Measurements from ENCODE around the gene ESYT1. TPM values are rescaled to one million over a fixed set of nuclear protein-coding genes. Genes with fewer than 3 reads are reported as not detected.
A peak's percentile ranks its signal among the peaks of the same experiment; 100 is the strongest.

Gene ESYT1
- total RNA-seq, 2 donors from 2014 or later, result 159 to 197 TPM

DNA sequence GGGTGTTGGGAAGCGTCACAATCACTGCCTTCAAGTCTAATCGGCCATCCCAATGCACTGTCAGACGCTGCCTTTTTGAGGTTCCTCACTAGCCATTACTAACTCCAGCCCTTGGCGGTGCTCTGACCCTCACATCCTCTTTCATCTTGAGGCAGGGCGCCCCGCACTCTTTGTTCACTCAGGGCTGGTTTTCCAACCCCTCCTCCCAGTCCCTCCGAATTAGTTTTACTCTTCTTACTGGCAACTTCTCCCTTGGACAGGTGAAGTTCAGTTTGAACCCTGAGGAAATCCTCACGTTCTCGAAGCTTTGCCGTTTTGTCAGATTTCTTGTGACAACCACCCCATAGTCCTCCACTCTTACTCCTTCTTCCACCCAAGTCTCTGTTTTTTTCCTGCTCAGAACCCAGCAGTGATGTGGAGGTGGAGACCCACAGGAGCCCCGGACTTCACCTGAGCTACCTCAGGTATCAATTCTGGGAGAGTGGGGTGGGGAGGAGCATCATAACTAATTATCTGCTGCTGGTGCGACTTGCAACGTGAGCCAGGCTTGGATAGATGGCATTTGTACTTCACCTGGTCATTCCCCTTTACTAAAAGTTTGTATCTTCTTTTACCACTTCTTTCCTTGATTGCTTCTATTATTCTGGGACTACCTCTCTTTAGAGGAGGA is 9.2 kb upstream of the ESYT1 start:
- H3K36me3 Mint-ChIP-seq, result peaks cover 20 to 31% of the 10 kb centered on the region in 2 donors

DNA sequence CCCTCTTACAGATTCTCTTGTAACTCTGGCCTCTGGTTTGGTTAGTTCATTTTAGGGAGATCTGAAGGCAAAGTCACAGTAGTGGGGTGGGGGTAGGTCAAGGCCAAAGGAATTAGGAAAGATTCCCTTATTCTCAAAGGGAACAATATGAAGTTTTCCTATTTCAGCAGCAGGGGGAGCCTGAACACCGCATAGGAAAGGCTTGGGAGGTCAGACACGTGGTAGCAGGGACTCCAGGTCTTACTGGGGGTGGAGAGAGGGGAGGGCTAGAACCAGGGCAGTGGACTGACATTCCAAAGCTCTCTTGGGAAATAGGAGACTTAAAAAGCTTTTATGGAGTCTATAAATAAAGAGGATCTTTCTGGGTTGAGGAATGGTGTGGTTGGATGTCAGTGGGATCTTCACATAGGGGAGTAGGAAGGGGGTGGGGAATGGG is 8.7 kb upstream of the ESYT1 start:
- peak overlapping the region; percentile 96 to 100 for H3K27ac Mint-ChIP-seq
- ATAC-seq (no peak), DNase-seq (ENCODE audit: low spot score in 2 of 2) (peak in 1 of 2 donors; percentile 64)
- H3K9me3 Mint-ChIP-seq, result no peaks in the 10 kb centered on the region
- peaks cover 19 to 31% of the 10 kb centered on the region in 2 donors for H3K36me3 Mint-ChIP-seq

More for the DNA sequence above, 9.2 kb upstream of the ESYT1 start:
- DNase-seq (ENCODE audit: low spot score in 2 of 2), result no peak
- ATAC-seq, result peak; percentile 4 to 5
- Mint-ChIP-seq H3K9me3 (no peaks in the 10 kb centered on the region), H3K27ac (peak overlapping the region; percentile 96 to 100)

DNA sequence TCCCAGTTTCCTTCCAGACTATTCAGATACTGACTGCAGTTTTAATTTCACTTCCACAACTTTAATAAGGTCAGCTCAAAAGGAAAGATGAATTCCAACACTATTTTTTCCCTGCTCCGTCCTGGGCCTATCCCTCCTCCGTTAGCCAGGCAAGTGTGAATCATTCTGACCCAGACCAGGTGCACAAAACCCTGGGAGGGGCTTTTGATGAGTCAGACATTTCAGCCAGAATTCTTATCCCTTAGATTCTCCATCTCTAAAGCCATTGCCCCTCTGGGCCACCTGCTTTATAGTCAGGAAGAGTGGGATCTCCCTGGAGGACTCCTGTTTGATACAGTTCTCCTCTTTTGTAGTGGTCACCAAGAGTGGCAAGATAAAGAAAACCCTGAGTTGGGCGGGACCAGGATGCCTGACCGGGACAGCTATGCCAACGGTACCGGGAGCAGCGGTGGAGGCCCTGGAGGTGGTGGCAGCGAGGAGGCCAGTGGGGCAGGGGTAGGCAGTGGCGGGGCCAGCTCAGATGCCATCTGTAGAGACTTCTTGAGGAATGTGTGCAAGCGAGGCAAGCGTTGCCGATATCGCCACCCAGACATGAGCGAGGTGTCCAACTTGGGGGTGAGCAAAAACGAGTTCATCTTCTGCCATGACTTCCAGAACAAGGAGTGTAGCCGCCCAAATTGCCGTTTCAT is 7.8 kb upstream of the ESYT1 start:
- no peak for ATAC-seq
- no peaks in the 10 kb centered on the region for H3K9me3 Mint-ChIP-seq
- peak overlapping the region in 1 of 2 donors; percentile 96 for H3K27ac Mint-ChIP-seq
- H3K36me3 Mint-ChIP-seq, result peaks cover 19 to 31% of the 10 kb centered on the region in 2 donors
- no peak for DNase-seq (ENCODE audit: low spot score in 2 of 2)

DNA sequence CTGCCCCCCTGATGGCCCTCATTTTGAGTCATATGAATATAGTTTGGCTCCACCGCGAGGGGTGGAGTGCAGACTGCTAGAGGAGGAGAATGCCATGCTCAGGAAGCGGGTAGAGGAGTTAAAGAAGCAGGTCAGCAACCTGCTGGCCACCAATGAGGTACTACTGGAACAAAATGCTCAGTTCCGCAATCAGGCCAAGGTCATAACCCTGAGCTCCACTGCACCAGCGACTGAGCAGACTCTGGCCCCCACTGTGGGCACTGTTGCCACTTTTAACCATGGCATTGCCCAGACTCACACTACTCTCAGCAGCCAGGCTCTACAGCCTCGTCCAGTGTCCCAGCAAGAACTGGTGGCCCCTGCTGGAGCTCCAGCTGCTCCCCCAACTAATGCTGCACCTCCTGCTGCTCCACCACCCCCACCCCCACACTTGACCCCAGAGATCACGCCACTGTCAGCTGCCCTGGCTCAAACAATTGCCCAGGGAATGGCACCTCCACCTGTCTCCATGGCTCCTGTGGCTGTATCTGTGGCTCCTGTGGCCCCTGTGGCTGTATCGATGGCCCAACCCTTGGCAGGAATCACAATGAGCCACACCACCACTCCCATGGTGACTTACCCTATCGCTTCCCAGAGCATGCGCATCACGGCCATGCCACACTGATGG is 6.7 kb upstream of the ESYT1 start:
- ATAC-seq, result no peak
- Mint-ChIP-seq H3K36me3 (peaks cover 18 to 30% of the 10 kb centered on the region in 2 donors), H3K27ac (no peak overlapping the region), H3K9me3 (no peaks in the 10 kb centered on the region)
- no peak for DNase-seq (ENCODE audit: low spot score in 2 of 2)

DNA sequence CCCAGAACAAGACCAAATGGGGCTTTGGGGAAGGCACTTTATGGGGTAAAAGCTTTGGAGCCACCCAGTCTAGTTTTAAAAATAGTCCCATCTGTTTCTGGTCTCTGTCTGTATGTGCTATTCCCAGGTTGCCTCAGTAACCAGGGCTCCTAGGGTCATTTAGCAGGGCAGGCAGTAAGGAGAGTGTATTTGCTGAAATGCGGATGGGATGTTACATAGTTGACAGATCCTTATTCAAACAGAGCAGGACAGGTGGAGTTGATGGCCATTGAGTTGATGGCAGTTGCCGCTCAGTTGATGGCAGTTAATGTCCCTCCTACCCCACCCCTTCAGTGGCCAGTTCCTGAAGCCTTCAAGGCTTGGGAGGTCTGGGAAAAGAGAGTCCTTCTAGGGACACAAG is 5.4 kb upstream of the ESYT1 start:
- Mint-ChIP-seq H3K27ac (no peak overlapping the region), H3K9me3 (no peaks in the 10 kb centered on the region), H3K36me3 (peaks cover 5 to 17% of the 10 kb centered on the region in 2 donors)
- ATAC-seq (no peak), DNase-seq (ENCODE audit: low spot score in 2 of 2) (no peak)

DNA sequence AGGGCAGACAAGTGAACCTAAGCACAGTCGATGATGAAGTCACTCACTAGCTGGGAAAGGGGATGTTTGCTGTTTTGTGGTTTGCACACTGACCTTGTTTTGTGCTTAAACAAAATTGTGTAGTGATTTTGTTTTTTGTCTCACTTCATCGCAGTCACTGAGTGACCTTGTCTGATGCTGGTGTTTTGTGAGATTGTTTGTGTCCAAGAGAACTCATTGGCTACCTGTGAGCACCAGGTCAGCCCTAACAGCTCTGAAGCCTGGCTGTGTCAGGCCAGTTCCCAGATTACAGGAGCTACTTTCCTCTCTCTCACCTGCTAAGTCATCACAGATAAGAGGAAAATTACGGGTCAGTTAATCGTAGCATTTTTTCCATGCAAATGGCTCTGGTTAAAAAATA is 3.9 kb upstream of the ESYT1 start:
- ATAC-seq (no peak), DNase-seq (ENCODE audit: low spot score in 2 of 2) (no peak)
- Mint-ChIP-seq H3K27ac (peak overlapping the region in 1 of 2 donors; percentile 8), H3K9me3 (no peaks in the 10 kb centered on the region), H3K36me3 (peaks cover 8 to 14% of the 10 kb centered on the region in 2 donors)

DNA sequence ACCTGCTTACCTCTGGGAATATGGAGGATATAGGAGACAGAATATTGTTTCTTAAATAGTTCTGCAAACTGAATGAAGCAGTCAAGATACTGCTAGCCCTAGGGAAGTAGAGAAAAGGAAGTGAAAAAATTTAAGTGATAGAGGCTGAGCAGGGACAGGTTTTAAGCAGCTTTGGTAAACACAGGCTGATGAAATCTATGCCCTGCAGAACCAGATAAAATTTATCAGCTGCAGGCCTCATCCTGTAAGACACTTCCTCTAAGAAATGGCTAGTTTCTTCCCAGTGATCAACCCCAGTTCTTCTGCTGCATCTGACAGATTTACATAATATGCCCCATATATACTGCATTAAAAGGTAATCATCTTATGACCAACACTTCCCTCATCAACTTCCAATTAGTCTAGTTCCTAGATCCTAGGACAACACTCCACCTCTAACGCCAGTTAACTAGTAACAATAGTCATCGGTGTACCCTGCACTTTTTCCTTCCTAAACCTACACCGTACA is 1.3 kb upstream of the ESYT1 start:
- Mint-ChIP-seq H3K9me3 (no peaks in the 10 kb centered on the region), H3K27ac (peak overlapping the region; percentile 87 to 90), H3K36me3 (peaks cover 35 to 36% of the 10 kb centered on the region in 2 donors)
- ATAC-seq (no peak), DNase-seq (ENCODE audit: low spot score in 2 of 2) (no peak)

DNA sequence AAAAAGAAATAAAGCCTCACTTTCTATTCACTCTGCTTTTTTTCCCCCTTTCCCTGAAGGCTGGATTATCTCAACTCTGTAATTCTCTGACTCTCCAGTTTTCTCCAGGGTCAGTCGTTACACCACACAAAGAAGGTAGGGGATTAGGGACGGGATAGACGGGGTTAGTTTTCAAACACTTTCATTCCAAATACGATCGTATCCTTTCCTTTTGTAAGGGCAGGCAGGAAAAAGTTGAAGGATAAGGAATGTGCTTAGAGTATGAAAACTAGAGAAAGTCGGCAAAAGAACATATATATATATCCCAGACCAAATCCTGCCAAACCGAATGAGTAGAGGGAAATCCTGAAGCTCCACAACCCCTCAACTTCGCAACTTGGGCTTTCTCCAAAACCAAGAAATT is 581 bp upstream of the ESYT1 start:
- ATAC-seq (no peak), DNase-seq (ENCODE audit: low spot score in 2 of 2) (no peak)
- Mint-ChIP-seq H3K27ac (peak overlapping the region; percentile 46 to 87), H3K36me3 (peaks cover 37 to 42% of the 10 kb centered on the region in 2 donors), H3K9me3 (no peaks in the 10 kb centered on the region)

DNA sequence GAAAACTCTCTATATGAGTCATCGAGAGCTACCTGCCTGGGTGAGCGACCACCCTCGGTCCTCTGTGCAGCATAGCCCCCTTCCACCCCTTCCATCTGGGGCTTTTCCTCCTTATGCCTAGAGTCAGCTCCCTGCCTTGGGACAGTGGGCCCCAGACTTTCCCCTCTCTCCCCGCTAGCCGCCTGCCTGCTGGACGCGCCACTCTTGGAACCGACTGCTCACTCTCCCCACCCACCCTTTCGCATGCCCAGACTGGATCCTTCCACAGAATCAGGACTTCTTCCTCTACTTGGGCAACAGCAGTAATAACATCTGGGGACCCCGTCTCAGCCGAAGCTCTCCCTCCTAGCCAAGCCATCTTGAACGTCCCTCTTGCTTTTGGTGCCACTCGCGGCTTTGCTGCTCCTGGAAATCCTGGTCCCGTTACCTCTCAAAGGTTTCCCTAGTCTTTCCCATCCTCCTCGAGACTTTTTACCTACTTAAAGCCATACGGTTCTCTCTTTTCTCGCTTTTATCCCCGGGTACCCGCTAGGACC is 671 bp downstream of the ESYT1 start:
- ATAC-seq, result no peak
- peaks cover 37 to 52% of the 10 kb centered on the region in 2 donors for H3K36me3 Mint-ChIP-seq
- peak overlapping the region; percentile 87 to 98 for H3K27ac Mint-ChIP-seq
- no peak for DNase-seq (ENCODE audit: low spot score in 2 of 2)
- H3K9me3 Mint-ChIP-seq, result no peaks in the 10 kb centered on the region

DNA sequence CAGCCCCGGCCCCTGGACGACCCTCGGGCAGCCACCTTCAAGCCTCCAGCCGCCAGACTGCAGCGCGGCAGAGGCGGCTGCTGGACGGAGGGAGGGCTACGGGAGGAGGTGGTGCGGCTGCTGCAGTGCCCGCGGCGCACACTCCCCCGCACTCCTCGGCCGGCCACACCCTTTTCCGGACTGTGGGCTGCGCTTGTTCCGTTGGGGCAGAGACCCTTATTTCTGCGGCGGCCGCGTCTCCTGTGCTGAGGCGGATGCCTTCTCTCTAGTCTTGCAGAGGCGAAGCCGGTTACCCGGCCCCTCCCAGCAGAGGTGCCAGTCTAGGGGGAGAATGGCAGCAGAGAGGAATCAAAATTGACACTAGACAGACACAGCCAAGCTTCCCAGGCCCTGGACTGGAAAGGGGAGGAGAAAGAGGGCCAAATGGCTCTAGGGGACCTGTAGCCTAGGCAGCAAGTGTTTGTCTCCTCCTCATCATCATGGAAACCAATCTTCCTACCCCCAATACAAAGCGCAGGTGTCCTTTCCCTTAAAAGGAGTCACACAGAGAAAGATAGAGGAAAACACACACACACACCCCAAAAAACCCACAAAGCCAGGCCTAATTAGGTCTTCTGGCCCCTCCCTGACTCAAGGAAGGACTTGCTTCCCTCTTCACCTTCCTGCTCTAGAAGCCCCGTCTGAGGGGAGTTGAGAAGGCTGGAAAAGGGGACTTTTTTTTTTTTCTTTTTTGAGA is 1.3 kb downstream of the ESYT1 start:
- peaks cover 37 to 58% of the 10 kb centered on the region in 2 donors for H3K36me3 Mint-ChIP-seq
- peak; percentile 62 to 76 for DNase-seq (ENCODE audit: low spot score in 2 of 2)

DNA sequence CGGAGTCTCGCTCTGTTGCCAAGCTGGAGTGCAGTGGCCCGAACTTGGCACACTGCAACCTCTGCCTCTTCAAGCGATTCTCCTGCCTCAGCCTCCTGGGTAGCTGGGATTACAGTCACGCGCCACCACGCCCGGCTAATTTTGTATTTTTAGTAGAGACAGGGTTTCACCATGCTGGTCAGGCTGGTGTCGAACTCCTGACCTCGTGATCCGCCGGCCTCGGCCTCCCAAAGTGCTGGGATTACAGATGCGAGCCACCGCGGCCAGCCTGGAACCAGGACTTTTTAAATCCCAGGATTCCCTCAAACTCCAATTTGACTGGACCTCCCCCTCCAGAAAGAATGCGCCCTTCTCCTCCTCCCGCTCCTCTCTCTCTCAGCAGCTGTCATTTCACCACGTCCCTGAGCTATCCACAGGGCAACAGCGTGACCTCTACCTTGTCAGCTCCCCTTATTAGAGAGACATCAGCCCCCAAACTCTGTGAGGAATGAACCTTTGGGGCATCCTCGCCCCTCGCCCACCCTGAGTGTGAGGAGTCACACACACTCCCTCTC is 2.0 kb downstream of the ESYT1 start:
- ATAC-seq (no peak), DNase-seq (ENCODE audit: low spot score in 2 of 2) (no peak)
- peaks cover 37 to 61% of the 10 kb centered on the region in 2 donors for H3K36me3 Mint-ChIP-seq
- no peaks in the 10 kb centered on the region for H3K9me3 Mint-ChIP-seq
- peak overlapping the region; percentile 87 to 98 for H3K27ac Mint-ChIP-seq

More for the DNA sequence above, 1.3 kb downstream of the ESYT1 start:
- no peaks in the 10 kb centered on the region for H3K9me3 Mint-ChIP-seq
- peak; percentile 14 to 21 for ATAC-seq
- H3K27ac Mint-ChIP-seq, result peak overlapping the region; percentile 87 to 98

DNA sequence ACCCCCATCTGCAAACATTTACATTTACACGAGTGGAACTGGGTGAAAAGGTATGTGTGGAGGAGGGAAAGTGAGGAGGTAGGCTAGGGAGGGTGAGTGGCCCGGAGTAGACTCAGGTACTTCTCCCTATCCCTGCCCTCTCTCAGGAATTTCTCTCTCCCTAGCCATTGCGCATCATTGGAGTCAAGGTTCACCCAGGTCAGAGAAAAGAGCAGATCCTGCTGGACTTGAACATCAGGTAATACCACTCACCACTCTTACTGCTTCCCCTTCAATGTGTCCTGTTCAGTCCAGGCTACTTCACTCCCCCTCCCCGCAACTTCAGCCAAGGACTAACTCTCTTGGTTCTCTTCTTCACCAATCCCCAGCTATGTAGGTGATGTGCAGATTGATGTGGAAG is 2.8 kb downstream of the ESYT1 start:
- Mint-ChIP-seq H3K9me3 (no peaks in the 10 kb centered on the region), H3K36me3 (peaks cover 39 to 63% of the 10 kb centered on the region in 2 donors), H3K27ac (peak overlapping the region in 1 of 2 donors; percentile 87)
- no peak for ATAC-seq
- DNase-seq (ENCODE audit: low spot score in 2 of 2), result no peak

DNA sequence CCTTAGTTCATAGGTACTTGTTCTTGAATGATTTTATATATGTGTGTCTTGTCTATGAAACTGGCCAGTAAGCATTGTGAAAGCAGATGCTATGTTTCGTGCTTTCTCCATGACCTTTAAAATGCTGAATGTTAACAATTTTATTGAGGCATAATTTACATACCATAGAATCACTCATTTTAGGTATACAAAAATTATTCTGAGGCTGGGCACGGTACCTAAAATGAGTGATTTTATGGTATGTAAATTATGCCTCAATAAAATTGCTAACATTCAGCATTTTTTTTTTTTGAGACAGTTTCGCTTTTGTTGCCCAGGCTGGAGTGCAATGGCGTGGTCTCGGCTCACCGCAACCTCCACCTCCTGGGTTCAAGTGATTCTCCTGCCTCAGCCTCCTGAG is 6.8 kb downstream of the ESYT1 start:
- no peak for DNase-seq (ENCODE audit: low spot score in 2 of 2)
- peaks cover 38 to 85% of the 10 kb centered on the region in 2 donors for H3K36me3 Mint-ChIP-seq
- no peak overlapping the region for H3K27ac Mint-ChIP-seq
- no peaks in the 10 kb centered on the region for H3K9me3 Mint-ChIP-seq
- ATAC-seq, result no peak

DNA sequence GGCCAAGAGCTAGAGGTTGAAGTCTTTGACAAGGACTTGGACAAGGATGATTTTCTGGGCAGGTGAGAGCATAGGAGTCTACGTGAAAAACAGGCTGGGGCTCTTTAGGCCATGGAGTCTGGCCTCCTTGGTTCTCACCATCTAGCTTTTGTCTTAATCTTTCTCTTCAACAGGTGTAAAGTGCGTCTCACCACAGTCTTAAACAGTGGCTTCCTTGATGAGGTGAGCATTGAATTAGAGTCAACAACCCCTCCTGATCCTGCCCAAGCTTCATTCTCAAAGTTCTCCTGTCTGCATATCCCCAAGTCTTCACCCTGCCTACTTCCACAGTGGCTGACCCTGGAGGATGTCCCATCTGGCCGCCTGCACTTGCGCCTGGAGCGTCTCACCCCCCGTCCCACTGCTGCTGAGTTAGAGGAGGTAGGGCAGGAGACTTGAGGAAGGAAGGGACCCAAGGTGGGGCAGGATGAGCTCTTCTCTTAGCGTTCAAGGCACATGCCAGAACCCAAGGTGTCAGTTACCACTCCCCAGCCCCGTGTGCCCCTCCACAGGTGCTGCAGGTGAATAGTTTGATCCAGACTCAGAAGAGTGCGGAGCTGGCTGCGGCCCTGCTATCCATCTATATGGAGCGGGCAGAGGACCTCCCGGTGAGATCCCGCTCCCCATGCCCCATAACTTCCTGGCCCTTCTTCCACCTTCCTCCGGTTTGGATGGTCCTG is 9.9 kb downstream of the ESYT1 start:
- Mint-ChIP-seq H3K36me3 (peaks cover 23 to 77% of the 10 kb centered on the region in 2 donors), H3K27ac (peak overlapping the region in 1 of 2 donors; percentile 46), H3K9me3 (no peaks in the 10 kb centered on the region)
- no peak for DNase-seq (ENCODE audit: low spot score in 2 of 2)
- no peak for ATAC-seq

DNA sequence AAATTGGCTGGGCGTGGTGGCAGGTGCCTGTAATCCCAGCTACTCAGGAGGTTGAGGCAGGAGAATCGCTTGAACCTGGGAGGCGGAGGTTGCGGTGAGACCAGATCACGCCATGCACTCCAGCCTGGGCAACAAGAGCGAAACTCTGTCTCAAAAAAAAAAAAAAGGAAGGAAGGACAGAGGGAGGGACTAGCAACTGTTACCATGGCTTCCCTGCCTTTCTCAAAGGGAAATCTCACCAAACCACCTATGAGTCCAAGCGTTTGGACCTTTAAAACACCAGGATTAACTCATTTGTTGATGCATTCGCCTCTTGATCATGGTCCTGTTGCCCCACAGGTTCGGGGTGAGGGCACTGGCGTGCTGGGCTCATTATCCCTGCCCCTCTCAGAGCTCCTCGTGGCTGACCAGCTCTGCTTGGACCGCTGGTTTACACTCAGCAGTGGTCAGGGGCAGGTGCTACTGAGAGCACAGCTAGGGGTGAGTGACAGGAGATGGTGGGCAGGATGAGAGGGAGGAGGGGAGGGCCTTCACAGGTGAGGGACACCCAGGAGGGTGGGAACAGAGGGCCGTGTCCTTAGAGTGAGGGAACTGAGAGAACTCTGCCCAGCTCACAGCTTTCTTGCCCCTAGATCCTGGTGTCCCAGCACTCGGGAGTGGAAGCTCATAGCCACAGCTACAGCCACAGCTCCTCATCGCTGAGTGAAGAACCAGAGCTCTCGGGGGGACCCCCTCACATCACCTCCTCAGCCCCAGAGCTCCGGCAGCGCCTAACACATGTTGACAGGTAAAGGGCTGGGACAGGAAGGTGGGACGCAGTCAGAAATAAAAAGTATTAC is 14.1 kb downstream of the ESYT1 start:
- Mint-ChIP-seq H3K27ac (peak overlapping the region; percentile 67 to 88), H3K36me3 (peaks cover 29 to 73% of the 10 kb centered on the region in 2 donors), H3K9me3 (no peaks in the 10 kb centered on the region)
- DNase-seq (ENCODE audit: low spot score in 2 of 2), result no peak
- no peak for ATAC-seq

All from activated naive CD4-positive, alpha-beta T cell treated with anti-CD3 and anti-CD28 coated beads, Interleukin-2, amount 50 U/mL, for 72 hours (primary cell).